Right atrium auricular region (tissue), 2 donors: ENCODE data around the gene ABCD2. TPM values are rescaled to one million over a fixed set of nuclear protein-coding genes. Genes with fewer than 3 reads are reported as not detected.

Experiments used
- DNase-seq: peaks from one replicate; pipeline ENCODE4 v3.0.0-alpha.2; 2019; ENCODE audit warnings: low spot score
- H3K27ac ChIP-seq, 2 donors: fragments of 200-600 bp; sonication (generic); 1 replicate in 1 of 2; 2 replicates in 1 of 2; pipeline ENCODE4 v1.5.1; 2016 to 2019
- H3K27me3 ChIP-seq, 2 donors: fragments of 200-600 bp; sonication (generic); one replicate each; pipeline versions ENCODE4 v1.5.1 to v1.6.0; 2017 to 2019
- H3K36me3 ChIP-seq: fragments of 200-600 bp; sonication (generic); one replicate; pipeline ENCODE4 v1.5.1; 2016
- H3K4me1 ChIP-seq, 2 donors: fragments of 200-600 bp; sonication (generic); one replicate each; pipeline versions ENCODE4 v1.5.1 to v1.6.0; 2017 to 2019
- H3K4me3 ChIP-seq, 2 donors: fragments of 200-600 bp; sonication (generic); 1 replicate in 1 of 2; 2 replicates in 1 of 2; pipeline ENCODE4 v1.5.1; 2017 to 2019; ENCODE audit warnings: mild to moderate bottlenecking in 1 of 2, moderate library complexity in 1 of 2
- H3K9me3 ChIP-seq, 2 donors: fragments of 200-600 bp; sonication (generic); one replicate each; pipeline ENCODE4 v1.5.1; 2019
- CTCF ChIP-seq, 2 donors: fragments of 200-600 bp; sonication (generic); IDR thresholded peaks; one replicate each; pipeline ENCODE4 v1.5.1; 2019; ENCODE audit warnings: antibody characterized with exemption in 2 of 2
- total RNA-seq, 2 donors: library from RNA; depleted of rRNA; stranded (reverse); fragments of >200 nt; gene quantifications; one replicate each; pipeline ENCODE4 v1.1.0, GENCODE V29; 2016

Gene ABCD2
- total RNA-seq, 2 donors from 2014 or later: 3.6 to 9.9 TPM

- no peak for DNase-seq
- H3K9me3 ChIP-seq: no peaks in the 10 kb centered on the region
- no peak overlapping the region for H3K27ac ChIP-seq
- TF ChIP-seq CTCF (IDR thresholded peaks at IDR 0.05): peak in 1 of 2 donors; percentile 63
- H3K27me3 ChIP-seq: no peaks in the 10 kb centered on the region
- no peaks in the 10 kb centered on the region for H3K4me1 ChIP-seq
- H3K36me3 ChIP-seq: peaks cover 8% of the 10 kb centered on the region
- no peak overlapping the region for H3K4me3 ChIP-seq
These were observed 32.4 kb downstream of the ABCD2 start for GRCh38 chr12:39587225-39587624.

GRCh38 chr12:39586816-39587215 is 32.8 kb downstream of the ABCD2 start:
- Histone ChIP-seq H3K4me3 (no peak overlapping the region), H3K27me3 (no peaks in the 10 kb centered on the region), H3K27ac (no peak overlapping the region), H3K4me1 (no peaks in the 10 kb centered on the region), H3K36me3 (peaks cover 8% of the 10 kb centered on the region), H3K9me3 (no peaks in the 10 kb centered on the region)
- DNase-seq: no peak
- no peak for TF ChIP-seq CTCF (IDR thresholded peaks at IDR 0.05)

- DNase-seq: no peak
- Histone ChIP-seq H3K36me3 (peaks cover 8% of the 10 kb centered on the region), H3K27me3 (no peaks in the 10 kb centered on the region), H3K27ac (no peak overlapping the region), H3K9me3 (no peaks in the 10 kb centered on the region), H3K4me3 (no peak overlapping the region), H3K4me1 (no peaks in the 10 kb centered on the region)
- no peak for TF ChIP-seq CTCF (IDR thresholded peaks at IDR 0.05)
These were observed 38.0 kb downstream of the ABCD2 start for GRCh38 chr12:39581592-39581991.

GRCh38 chr12:39575498-39575875 is 44.1 kb downstream of the ABCD2 start:
- H3K4me1 ChIP-seq: no peaks in the 10 kb centered on the region
- no peaks in the 10 kb centered on the region for H3K27me3 ChIP-seq
- H3K36me3 ChIP-seq: no peaks in the 10 kb centered on the region
- H3K27ac ChIP-seq: no peak overlapping the region
- DNase-seq: no peak
- H3K4me3 ChIP-seq: no peak overlapping the region
- H3K9me3 ChIP-seq: no peaks in the 10 kb centered on the region
- TF ChIP-seq CTCF (IDR thresholded peaks at IDR 0.05): no peak

GRCh38 chr12:39574785-39575497 is 44.7 kb downstream of the ABCD2 start:
- no peak for TF ChIP-seq CTCF (IDR thresholded peaks at IDR 0.05)
- DNase-seq: no peak
- Histone ChIP-seq H3K36me3 (peaks cover 3% of the 10 kb centered on the region), H3K4me1 (no peaks in the 10 kb centered on the region), H3K4me3 (no peak overlapping the region), H3K9me3 (peaks cover 0 to 3% of the 10 kb centered on the region in 2 donors), H3K27me3 (no peaks in the 10 kb centered on the region), H3K27ac (no peak overlapping the region)

GRCh38 chr12:39574378-39574777 is 45.2 kb downstream of the ABCD2 start:
- Histone ChIP-seq H3K4me1 (no peaks in the 10 kb centered on the region), H3K4me3 (no peak overlapping the region), H3K27me3 (no peaks in the 10 kb centered on the region), H3K27ac (no peak overlapping the region), H3K9me3 (peaks cover 0 to 9% of the 10 kb centered on the region in 2 donors), H3K36me3 (peaks cover 5% of the 10 kb centered on the region)
- no peak for DNase-seq
- no peak for TF ChIP-seq CTCF (IDR thresholded peaks at IDR 0.05)
